Keratinocyte (primary cell): ENCODE measurements around the gene MAP4K2. TPM values are rescaled to one million over a fixed set of nuclear protein-coding genes. Genes with fewer than 3 reads are reported as not detected.

Experiments
- DNase-seq: peaks from one replicate; pipeline ENCODE4 v3.0.0-alpha.2; 2011; ENCODE audit warnings: low read depth, missing footprints, low spot score
- FAIRE-seq: peaks from 2 replicates; lab custom pipeline; 2011; peaks lifted over from hg19 to GRCh38; lab: Jason Lieb, UNC
- H2AFZ ChIP-seq: 2 replicates; pipeline ENCODE4 v1.6.0; 2012; ENCODE audit warnings: low read length, control low read depth, inconsistent platforms; ENCODE audit not compliant: control insufficient read depth
- H3K27ac ChIP-seq: 2 replicates; pipeline ENCODE4 v1.5.1; 2011; ENCODE audit warnings: low read length; ENCODE audit not compliant: control insufficient read depth, insufficient read depth
- H3K27me3 ChIP-seq: 3 replicates; pipeline ENCODE4 v1.6.0; 2011; ENCODE audit warnings: low read length; ENCODE audit not compliant: control insufficient read depth, insufficient read depth; ENCODE audit errors: extremely low read depth
- H3K36me3 ChIP-seq, 2 experiments: 2 replicates in 1 of 2; 3 replicates in 1 of 2; pipeline ENCODE4 v1.5.1; 2011; ENCODE audit warnings: low read length in 2 of 2, mild to moderate bottlenecking in 1 of 2; ENCODE audit not compliant: control insufficient read depth in 2 of 2, insufficient read depth in 2 of 2; ENCODE audit errors: extremely low read depth in 1 of 2
- H3K4me1 ChIP-seq: 3 replicates; pipeline ENCODE4 v1.5.1; 2011; ENCODE audit warnings: low read length; ENCODE audit not compliant: control insufficient read depth, insufficient read depth; ENCODE audit errors: extremely low read depth
- H3K4me2 ChIP-seq: 3 replicates; pipeline ENCODE4 v1.6.0; 2011; ENCODE audit warnings: low read depth, low read length; ENCODE audit not compliant: control insufficient read depth, insufficient read depth; ENCODE audit errors: extremely low read depth
- H3K4me3 ChIP-seq, 3 experiments: fragments of 200-600 bp in 1 of 3; sonication (generic) in 1 of 3; 2 replicates in 2 of 3; 3 replicates in 1 of 3; pipeline ENCODE4 v1.5.1; 2011 to 2016; ENCODE audit warnings: low read length in 3 of 3, mild to moderate bottlenecking in 3 of 3, control low read depth in 2 of 3, inconsistent platforms in 1 of 3, low read depth in 1 of 3, mixed read lengths in 1 of 3, mixed run types in 1 of 3, moderate library complexity in 1 of 3; ENCODE audit not compliant: control insufficient read depth in 2 of 3, insufficient read depth in 2 of 3; ENCODE audit errors: extremely low read depth in 1 of 3
- H3K79me2 ChIP-seq: 2 replicates; pipeline ENCODE4 v1.6.0; 2012; ENCODE audit warnings: low read length; ENCODE audit not compliant: control insufficient read depth, insufficient read depth
- H3K9ac ChIP-seq: 3 replicates; pipeline ENCODE4 v1.6.0; 2011; ENCODE audit warnings: low read length; ENCODE audit not compliant: control insufficient read depth, insufficient read depth; ENCODE audit errors: extremely low read depth
- H3K9me1 ChIP-seq: 3 replicates; pipeline ENCODE4 v1.6.0; 2011; ENCODE audit warnings: low read length; ENCODE audit not compliant: control insufficient read depth, insufficient read depth; ENCODE audit errors: extremely low read depth
- H3K9me3 ChIP-seq: 2 replicates; pipeline ENCODE4 v1.5.1; 2012; ENCODE audit warnings: low read depth, low read length; ENCODE audit not compliant: control insufficient read depth
- H4K20me1 ChIP-seq: 3 replicates; pipeline ENCODE4 v1.6.0; 2011; ENCODE audit warnings: low read length; ENCODE audit not compliant: control insufficient read depth, insufficient read depth; ENCODE audit errors: extremely low read depth
- CTCF ChIP-seq, 3 experiments: IDR thresholded peaks in 1 of 3; conservative IDR thresholded peaks in 1 of 3; optimal IDR thresholded peaks in 1 of 3; 2 replicates in 2 of 3; 3 replicates in 1 of 3; pipeline versions ENCODE3 to v1.5.1; 2011; ENCODE audit warnings: low read length in 3 of 3, mild to moderate bottlenecking in 3 of 3, moderate library complexity in 2 of 3, control low read depth in 1 of 3, inconsistent platforms in 1 of 3; ENCODE audit not compliant: insufficient read depth in 2 of 3; ENCODE audit errors: extremely low read depth in 1 of 3
- EZH2 ChIP-seq: IDR thresholded peaks from one replicate; pipeline ENCODE4 v1.6.1; 2012; ENCODE audit warnings: inconsistent platforms, mild to moderate bottlenecking, low read length, moderate library complexity
- dilution Hi-C: fragments of 300-500 bp; cut with MboI; formaldehyde crosslinking; loops from one replicate; pipeline ENCODE4 v1.7.0; 2020; ENCODE audit warnings: low sequenced_read_pairs; ENCODE audit not compliant: extremely low pct_ligation_motif_present
- polyA plus RNA-seq, 5 experiments: library from polyadenylated mRNA; depleted of rRNA in 3 of 5; stranded (reverse) in 3 of 5; stranded (forward) in 1 of 5; unstranded in 1 of 5; fragments of >200 nt; gene quantifications; 1 replicate in 1 of 5; 2 replicates in 3 of 5; 3 replicates in 1 of 5; pipeline versions ENCODE4 v1.2.1 to v1.2.3, GENCODE V29; 2011 to 2012; ENCODE audit warnings: missing spikeins in 2 of 5, low read depth in 1 of 5, low replicate concordance in 1 of 5

The MAP4K2 gene
- polyA plus RNA-seq, 1 donor (not counting 4 experiments of a cell fraction or from before 2014, with no cell fraction given) = 6.7 TPM

- TF ChIP-seq CTCF (optimal IDR thresholded peaks at IDR 0.05 in 1 of 3, IDR thresholded peaks at IDR 0.05 in 1 of 3, conservative IDR thresholded peaks at IDR 0.05 in 1 of 3; ENCODE audit: extremely low read depth in 1 of 3, insufficient read depth in 2 of 3, low read length in 3 of 3) = no peak
- no peak for TF ChIP-seq EZH2
- H3K4me2 ChIP-seq = no peak overlapping the region
- no peaks in the 10 kb centered on the region for H3K9me1 ChIP-seq
- H3K9ac ChIP-seq = no peak overlapping the region
- H3K4me3 ChIP-seq = no peak overlapping the region
- no peak for DNase-seq
- H3K27ac ChIP-seq = no peak overlapping the region
- dilution Hi-C loops = no loop called here
- no peaks in the 10 kb centered on the region for H3K9me3 ChIP-seq
- peaks cover 35% of the 10 kb centered on the region for H3K27me3 ChIP-seq
- FAIRE-seq = no peak
- H3K36me3 ChIP-seq = no peaks in the 10 kb centered on the region
- H3K4me1 ChIP-seq = no peaks in the 10 kb centered on the region
- H4K20me1 ChIP-seq = no peaks in the 10 kb centered on the region
- H3K79me2 ChIP-seq = no peaks in the 10 kb centered on the region
- no peak overlapping the region for H2AFZ ChIP-seq
These were observed 66.4 kb downstream of the MAP4K2 start for GRCh38 chr11:64736654-64737053.

- DNase-seq (no peak), FAIRE-seq (no peak)
- H3K27me3 ChIP-seq = peaks cover 28% of the 10 kb centered on the region
- TF ChIP-seq EZH2 (no peak), CTCF (optimal IDR thresholded peaks at IDR 0.05 in 1 of 3, IDR thresholded peaks at IDR 0.05 in 1 of 3, conservative IDR thresholded peaks at IDR 0.05 in 1 of 3; ENCODE audit: extremely low read depth in 1 of 3, insufficient read depth in 2 of 3, low read length in 3 of 3) (no peak)
- no peak overlapping the region for H3K4me3 ChIP-seq
- H2AFZ ChIP-seq = no peak overlapping the region
- H4K20me1 ChIP-seq = no peaks in the 10 kb centered on the region
- no peaks in the 10 kb centered on the region for H3K9me3 ChIP-seq
- H3K4me1 ChIP-seq = no peaks in the 10 kb centered on the region
- H3K9ac ChIP-seq = no peak overlapping the region
- H3K79me2 ChIP-seq = no peaks in the 10 kb centered on the region
- dilution Hi-C loops = no loop called here
- H3K36me3 ChIP-seq = no peaks in the 10 kb centered on the region
- H3K27ac ChIP-seq = no peak overlapping the region
- H3K9me1 ChIP-seq = no peaks in the 10 kb centered on the region
- no peak overlapping the region for H3K4me2 ChIP-seq
These were observed 67.2 kb downstream of the MAP4K2 start for GRCh38 chr11:64735725-64736259.

Other genes starting within 250 kb of the MAP4K2 start
- gene SLC22A11, start 247.3 kb downstream of the MAP4K2 start, polyA plus RNA-seq = not detected in 3 replicates
- gene SLC22A12, start 212.0 kb downstream of the MAP4K2 start, polyA plus RNA-seq = not detected in 3 replicates
- gene NRXN2, start 80.0 kb downstream of the MAP4K2 start, polyA plus RNA-seq = not detected in 3 replicates
- gene RASGRP2, start 59.1 kb downstream of the MAP4K2 start, polyA plus RNA-seq = 0.35 to 0.49 TPM (median 0.49 TPM) in 3 replicates
- 0.05 to 0.14 TPM in 2 of 3 replicates, not detected in the other for gene PYGM, start 43.2 kb downstream of the MAP4K2 start, polyA plus RNA-seq
- 34.3 to 153 TPM (median 54.5 TPM) in 3 replicates for gene SF1, start 24.7 kb downstream of the MAP4K2 start, polyA plus RNA-seq
- gene MEN1, start 7.3 kb upstream of the MAP4K2 start, polyA plus RNA-seq = 14.2 to 19.1 TPM (median 18.2 TPM) in 3 replicates
- 2.2 to 4.0 TPM (median 2.5 TPM) in 3 replicates for gene CDC42BPG, start 41.4 kb upstream of the MAP4K2 start, polyA plus RNA-seq
- 73.9 to 192 TPM (median 75.6 TPM) in 3 replicates for gene EHD1, start 75.4 kb upstream of the MAP4K2 start, polyA plus RNA-seq
- gene ATG2A, start 114.0 kb upstream of the MAP4K2 start, polyA plus RNA-seq = 2.4 to 5.7 TPM (median 4.5 TPM) in 3 replicates
- 13.7 to 20.6 TPM (median 16.4 TPM) in 3 replicates for gene PPP2R5B, start 121.5 kb upstream of the MAP4K2 start, polyA plus RNA-seq
- gene GPHA2, start 132.7 kb upstream of the MAP4K2 start, polyA plus RNA-seq = 0.08 TPM in 1 of 3 replicates, not detected in the others
- 0.09 TPM in 1 of 3 replicates, not detected in the others for gene MAJIN, start 168.9 kb upstream of the MAP4K2 start, polyA plus RNA-seq
- 0.09 to 0.10 TPM (median 0.10 TPM) in 3 replicates for gene BATF2, start 193.8 kb upstream of the MAP4K2 start, polyA plus RNA-seq
- gene ARL2, start 210.9 kb upstream of the MAP4K2 start, polyA plus RNA-seq = 77.8 to 89.0 TPM (median 77.8 TPM) in 3 replicates
- 1.8 to 11.2 TPM (median 8.3 TPM) in 3 replicates for gene SNX15, start 224.2 kb upstream of the MAP4K2 start, polyA plus RNA-seq
- gene SAC3D1, start 238.0 kb upstream of the MAP4K2 start, polyA plus RNA-seq = 4.9 to 7.3 TPM (median 5.8 TPM) in 3 replicates